Measurements from ENCODE around the gene TIMP2. TPM values are rescaled to one million over a fixed set of nuclear protein-coding genes. Genes with fewer than 3 reads are reported as not detected.
"Not testable (repeated sequence)": the region's sequence is repeated elsewhere in the genome, so short reads cannot be mapped to it uniquely, and the experiment has no call there.

The TIMP2 gene
- total RNA-seq, 1 donor from 2014 or later = 34.1 TPM

DNA sequence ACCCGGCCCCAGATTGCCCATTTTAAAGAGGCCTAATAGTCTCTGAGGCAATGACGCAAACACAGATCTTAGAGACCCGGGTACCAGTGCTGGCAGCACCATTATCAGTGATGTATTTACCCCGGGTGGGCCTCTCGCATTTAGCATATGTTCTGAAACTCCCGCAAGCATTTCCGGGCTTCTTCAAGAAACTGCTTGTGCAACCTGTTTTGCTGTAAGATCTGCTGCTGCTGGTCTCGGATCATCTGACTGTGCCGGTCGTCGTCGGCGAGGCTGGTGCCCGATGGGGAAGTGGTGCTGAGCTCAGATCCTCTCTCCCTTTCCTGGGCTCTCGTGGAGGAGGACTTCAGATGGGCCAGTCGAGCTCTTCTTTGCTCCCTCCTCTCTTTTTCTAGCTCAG, 34.7 kb downstream of the TIMP2 start:
- no peak for DNase-seq (ENCODE audit: low read depth, low spot score)

GRCh38 chr17:78890096-78890495, 35.1 kb downstream of the TIMP2 start:
- not testable (repeated sequence) for DNase-seq (ENCODE audit: low read depth, low spot score)

DNA sequence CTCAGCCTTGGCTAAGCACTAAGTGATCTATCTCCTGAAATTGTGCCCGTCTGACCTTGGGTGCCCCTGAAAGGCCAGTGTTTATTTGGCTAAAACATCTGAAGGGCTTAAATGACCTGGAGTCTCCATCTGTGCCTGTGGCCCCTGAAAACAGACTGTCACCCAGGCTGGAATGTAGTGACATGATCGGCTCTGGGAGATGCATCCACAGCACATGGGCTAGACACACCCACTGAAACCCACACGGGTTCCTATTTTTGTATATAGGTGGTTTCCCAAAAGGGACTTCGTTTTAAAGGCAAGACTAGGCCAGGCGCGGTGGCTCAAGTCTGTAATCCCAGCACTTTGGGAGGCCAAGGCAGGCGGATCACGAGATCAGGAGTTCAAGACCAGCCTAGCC, 35.7 kb downstream of the TIMP2 start:
- DNase-seq (ENCODE audit: low read depth, low spot score) = no peak

- no peak for DNase-seq (ENCODE audit: low read depth, low spot score)
These were observed 36.2 kb downstream of the TIMP2 start for GRCh38 chr17:78888941-78889518.

DNA sequence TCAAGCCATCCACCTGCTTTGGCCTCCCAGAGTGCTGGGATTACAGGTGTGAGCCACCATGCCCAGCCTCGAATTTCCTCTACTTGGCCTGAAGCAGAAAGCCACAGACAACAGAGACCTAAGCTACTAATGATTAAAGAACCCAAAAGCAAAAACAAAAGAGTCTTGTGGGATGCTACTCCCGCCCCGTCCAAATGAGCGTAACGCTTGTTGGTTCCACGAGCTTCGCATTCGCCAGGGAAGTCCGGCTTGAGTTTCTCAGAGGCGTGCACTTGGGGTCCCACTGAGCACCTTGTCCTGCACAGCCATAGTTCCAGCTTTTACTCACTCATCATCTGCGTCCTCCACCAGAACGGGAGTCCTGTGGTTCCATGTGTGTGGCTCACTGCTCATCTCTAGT, 38.2 kb downstream of the TIMP2 start:
- no peak for DNase-seq (ENCODE audit: low read depth, low spot score)

- no peak for DNase-seq (ENCODE audit: low read depth, low spot score)
These were observed 39.2 kb downstream of the TIMP2 start for GRCh38 chr17:78885956-78886355.

GRCh38 chr17:78884876-78885667, 40.1 kb downstream of the TIMP2 start:
- DNase-seq (ENCODE audit: low read depth, low spot score) = no peak

DNA sequence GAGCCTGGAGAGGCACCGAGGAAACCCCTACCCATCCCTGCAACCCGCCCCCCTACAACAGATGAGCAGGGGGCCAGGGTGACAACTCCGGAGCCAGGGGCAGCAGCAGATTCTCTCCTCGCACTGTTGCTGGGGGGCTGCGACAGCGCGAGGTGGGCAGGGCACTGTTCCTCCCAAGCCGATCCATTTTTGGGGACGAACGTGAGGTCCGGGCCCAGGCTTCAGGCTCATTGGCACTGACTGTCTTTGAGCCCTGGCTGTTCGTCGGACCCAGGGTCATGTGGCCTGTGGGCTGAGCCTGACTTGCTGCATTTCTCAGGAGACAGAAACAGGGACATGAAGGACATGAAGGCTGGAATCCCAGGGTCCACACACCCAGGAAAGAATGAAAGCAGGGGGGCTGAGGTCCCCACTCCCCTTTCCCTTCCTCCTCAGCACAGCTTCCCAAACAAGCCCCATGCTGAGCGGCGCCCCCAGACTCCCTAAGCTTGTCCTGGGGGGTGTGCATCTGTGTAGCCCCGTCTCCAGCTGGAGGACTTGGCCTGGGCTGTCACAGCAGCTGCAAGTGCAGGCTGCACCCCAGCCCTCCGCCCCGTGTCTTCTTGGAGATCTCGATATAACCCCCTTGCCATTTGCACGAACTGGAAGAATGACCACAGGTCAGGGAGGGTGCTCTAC, 40.9 kb downstream of the TIMP2 start:
- DNase-seq (ENCODE audit: low read depth, low spot score) = no peak

DNA sequence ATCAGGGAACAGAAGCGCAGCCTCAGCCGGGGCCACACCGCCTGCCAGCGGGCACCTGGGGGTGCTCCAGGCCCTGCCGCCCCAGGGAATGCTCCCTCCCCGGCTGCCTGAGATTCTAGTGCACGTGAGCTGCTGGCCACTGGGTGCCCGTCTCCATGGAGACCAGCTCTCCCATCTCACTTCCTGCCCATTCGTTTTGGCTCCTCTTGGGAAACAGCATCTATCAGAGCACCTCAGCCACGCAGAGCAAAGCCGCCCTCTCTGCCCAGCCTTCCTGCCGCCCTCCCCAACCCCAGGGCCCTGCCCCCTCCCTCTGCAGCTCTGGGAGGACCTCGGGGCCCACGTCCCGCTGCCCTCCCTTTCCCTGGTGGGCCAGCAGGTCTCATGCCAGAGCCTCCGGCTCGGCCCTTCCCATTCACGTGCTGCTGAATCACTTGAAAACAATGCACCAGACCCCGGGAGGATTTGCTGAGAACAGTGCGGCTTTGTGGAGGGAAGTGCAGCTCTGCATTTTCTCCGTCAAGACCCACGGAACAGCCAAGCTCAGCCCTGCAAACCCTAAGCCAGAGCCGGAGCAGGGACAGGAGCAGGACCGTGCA, 41.6 kb downstream of the TIMP2 start:
- DNase-seq (ENCODE audit: low read depth, low spot score) = peak; percentile 95

GRCh38 chr17:78883089-78883532, 42.1 kb downstream of the TIMP2 start:
- DNase-seq (ENCODE audit: low read depth, low spot score) = no peak

GRCh38 chr17:78882540-78883088, 42.6 kb downstream of the TIMP2 start:
- no peak for DNase-seq (ENCODE audit: low read depth, low spot score)

DNA sequence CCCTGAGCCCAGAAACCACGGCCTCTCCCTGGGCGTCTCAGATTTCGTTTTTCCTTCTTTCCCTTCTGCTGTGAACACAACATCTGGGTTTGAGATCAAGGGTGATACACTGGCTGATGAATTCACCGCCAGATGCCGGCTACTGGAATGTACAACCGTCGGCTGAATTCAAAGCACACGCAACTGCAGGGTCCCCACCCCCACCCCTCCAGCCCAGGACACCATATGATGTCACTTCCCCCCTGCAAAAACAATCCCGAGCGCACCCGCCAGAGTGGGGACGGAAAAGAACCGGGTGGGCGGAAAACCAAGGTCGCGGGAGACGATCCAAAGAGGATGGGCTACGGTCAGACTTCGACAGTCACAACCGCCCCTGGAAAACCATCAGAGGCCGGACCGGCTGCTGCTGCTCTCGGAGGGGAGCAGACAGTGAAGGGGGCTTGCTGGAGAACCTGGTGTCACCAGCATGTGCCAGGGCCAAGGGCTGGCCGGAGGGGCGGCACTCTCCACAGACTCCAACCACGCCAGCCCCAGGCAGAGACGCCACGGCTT, 45.5 kb downstream of the TIMP2 start:
- peak; percentile 54 for DNase-seq (ENCODE audit: low read depth, low spot score)

DNA sequence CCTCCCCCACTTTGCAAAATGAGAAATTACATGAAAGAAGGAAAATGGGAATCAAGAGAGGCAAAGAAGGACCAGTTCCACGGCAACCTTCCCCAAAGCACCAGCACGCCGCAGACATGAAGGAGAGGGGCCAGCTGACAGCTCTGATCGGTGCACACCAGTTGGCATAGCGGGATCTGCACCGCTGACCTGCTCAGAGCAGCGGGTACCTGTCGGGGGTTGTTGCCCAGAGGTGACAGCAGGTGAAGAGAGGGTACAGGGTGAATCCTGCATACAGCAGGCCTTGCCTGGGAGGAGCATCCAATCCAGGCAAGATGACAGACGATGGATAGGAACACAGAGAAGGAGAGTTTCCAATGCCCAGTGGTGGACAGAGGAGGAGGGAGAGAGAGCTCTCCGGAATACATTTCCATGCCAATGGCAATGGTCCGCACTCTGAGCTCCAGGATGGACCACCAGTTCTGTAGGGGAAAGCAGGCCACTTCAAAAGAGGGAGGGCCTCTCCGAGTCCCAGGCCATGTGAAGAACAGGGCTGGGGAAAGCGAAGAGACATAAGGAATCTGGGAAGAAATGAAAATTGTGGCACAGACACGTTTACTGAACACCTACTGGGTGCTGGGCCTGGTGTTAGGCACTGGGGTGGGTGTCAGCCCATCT, 46.2 kb downstream of the TIMP2 start:
- DNase-seq (ENCODE audit: low read depth, low spot score) = no peak

GRCh38 chr17:78878261-78878660, 46.9 kb downstream of the TIMP2 start:
- DNase-seq (ENCODE audit: low read depth, low spot score) = no peak

DNA sequence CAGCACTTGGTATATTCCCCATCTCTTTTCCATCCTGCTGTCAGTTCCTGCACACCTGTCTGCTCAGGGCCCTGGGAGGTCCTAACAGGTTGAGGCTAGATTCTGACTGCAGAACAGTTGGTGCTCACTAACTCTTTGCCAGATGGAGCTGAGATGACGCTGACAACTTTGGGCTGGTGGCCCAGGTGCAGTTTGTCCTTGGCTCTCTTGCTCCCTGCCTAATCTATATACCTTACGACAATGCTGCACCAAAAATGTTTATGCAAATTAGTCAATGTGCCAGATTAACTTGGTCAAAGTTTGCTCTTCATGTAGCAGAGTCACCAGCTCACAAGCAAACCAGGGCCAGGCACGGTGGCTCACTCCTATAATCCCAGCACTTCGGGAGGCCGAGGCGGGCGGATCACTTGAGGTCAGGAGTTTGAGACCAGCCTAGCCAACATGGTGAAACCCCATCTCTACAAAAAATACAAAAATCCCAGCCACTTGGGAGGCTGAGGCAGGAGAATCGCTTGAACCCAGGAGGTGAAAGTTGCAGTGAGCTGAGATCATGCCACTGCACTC, 48.2 kb downstream of the TIMP2 start:
- DNase-seq (ENCODE audit: low read depth, low spot score) = not testable (repeated sequence)

DNA sequence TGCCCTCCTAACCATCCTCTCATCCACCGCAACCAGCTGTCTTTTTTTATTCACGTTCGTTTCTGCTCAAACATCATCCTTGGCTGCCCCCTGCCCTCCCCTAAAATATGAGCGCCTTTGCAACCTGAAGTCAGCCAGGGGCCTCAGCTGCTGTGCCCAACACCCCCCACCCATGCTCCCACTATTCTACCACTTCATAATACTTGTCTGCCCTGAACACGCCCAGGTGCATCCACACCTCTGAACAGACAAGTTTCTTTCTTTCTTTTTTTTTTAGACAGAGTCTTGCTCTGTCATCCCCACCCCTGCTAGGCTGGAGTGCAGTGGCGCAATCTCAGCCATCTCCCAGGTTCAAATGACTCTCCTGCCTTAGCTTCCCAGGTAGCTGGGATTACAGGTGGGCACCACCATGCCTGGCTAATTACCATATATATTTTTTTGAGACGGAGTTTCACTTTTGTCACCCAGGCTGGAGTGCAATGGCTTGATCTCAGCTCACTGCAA, 49.0 kb downstream of the TIMP2 start:
- no peak for DNase-seq (ENCODE audit: low read depth, low spot score)

GRCh38 chr17:78875363-78876093, 49.7 kb downstream of the TIMP2 start:
- DNase-seq (ENCODE audit: low read depth, low spot score) = peak; percentile 46

- DNase-seq (ENCODE audit: low read depth, low spot score) = peak; percentile 46
These were observed 51.5 kb downstream of the TIMP2 start for GRCh38 chr17:78873519-78874340.

GRCh38 chr17:78872486-78872885, 52.7 kb downstream of the TIMP2 start:
- DNase-seq (ENCODE audit: low read depth, low spot score) = no peak

Measured in pulmonary artery endothelial cell (primary cell).